Urinary bladder (tissue), 4 donors: ENCODE measurements around the gene BLNK. TPM values are rescaled to one million over a fixed set of nuclear protein-coding genes. Genes with fewer than 3 reads are reported as not detected.

Experiments used
- DNase-seq: peaks from one replicate; pipeline ENCODE4 v3.0.0-alpha.2; 2015; ENCODE audit errors: extremely low spot score
- H3K27ac ChIP-seq: one replicate; pipeline ENCODE4 v1.5.1; 2013; ENCODE audit warnings: low read depth, mild to moderate bottlenecking, moderate library complexity
- H3K36me3 ChIP-seq: one replicate; pipeline ENCODE4 v1.6.1; 2013; ENCODE audit warnings: mild to moderate bottlenecking, moderate library complexity; ENCODE audit not compliant: insufficient read depth
- H3K4me1 ChIP-seq: one replicate; pipeline ENCODE4 v1.6.1; 2013; ENCODE audit warnings: mild to moderate bottlenecking, moderate library complexity; ENCODE audit not compliant: insufficient read depth
- H3K4me3 ChIP-seq: one replicate; pipeline ENCODE4 v1.5.1; 2013; ENCODE audit warnings: low read depth, low read length
- WGBS: extraction: QIAGEN DNeasy Blood & Tissue Kit; methylation state at CpG from one replicate; pipeline ENCODE4 v1.1.7; 2013; 5-methylcytosine and 5-hydroxymethylcytosine counted together
- polyA plus RNA-seq: library from polyadenylated mRNA; stranded (reverse); fragments of 200-250 nt; gene quantifications from one replicate; pipeline ENCODE4 v1.2.3, GENCODE V29; 2013
- total RNA-seq: library from RNA; depleted of rRNA; stranded (reverse); fragments of >200 nt; gene quantifications from one replicate; pipeline ENCODE4 v1.2.3, GENCODE V29; 2014
- donor health status: healthy with polysubstance abuse.
- donor health status: healthy.

Gene BLNK
- total and polyA plus RNA-seq, 2 donors, result 1.9 to 7.3 TPM

DNA sequence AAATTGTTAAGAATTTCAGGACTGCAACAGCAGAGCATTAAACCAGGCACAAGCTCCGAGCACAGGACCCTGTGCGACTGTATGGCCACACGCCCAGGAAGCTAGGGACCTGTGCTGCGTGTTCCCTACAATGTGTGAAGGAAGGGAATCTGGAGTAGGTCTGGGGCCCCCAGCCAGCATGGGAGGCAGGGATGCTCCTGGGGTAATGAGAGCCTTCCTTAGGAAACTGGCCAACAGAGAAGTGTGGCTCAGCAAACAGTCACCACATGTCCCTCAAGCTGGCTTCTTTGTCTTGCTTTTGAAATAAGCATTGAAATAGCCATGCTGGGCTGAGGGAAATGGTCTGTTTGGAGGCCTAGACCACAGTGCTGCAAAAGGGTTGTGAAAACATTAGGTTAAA is 8.2 kb downstream of the BLNK start:
- Histone ChIP-seq H3K36me3 (no peaks in the 10 kb centered on the region), H3K27ac (no peak overlapping the region), H3K4me1 (no peaks in the 10 kb centered on the region), H3K4me3 (no peak overlapping the region)
- DNase-seq, result no peak
- 90% methylated on average over 4 of the region's 4 CpGs for WGBS

DNA sequence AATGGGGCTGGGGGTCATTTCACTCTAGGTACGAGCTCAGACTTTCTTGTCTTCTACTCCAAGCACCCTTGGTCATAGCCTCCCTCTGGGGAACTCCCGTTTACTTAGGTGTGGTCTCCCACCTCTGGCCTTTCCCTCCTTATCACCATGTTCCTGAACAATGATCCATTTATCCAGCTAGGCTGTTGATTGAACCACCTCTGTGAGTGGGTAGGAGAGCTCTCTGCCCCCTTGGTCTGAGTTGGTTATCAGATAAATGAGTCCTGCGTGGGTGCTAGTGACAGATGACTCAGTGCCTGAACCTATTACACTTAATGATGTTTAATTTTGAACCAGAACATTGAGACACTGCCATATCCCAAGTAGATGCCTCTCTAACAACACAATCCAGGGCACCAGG is 9.4 kb downstream of the BLNK start:
- Histone ChIP-seq H3K27ac (no peak overlapping the region), H3K36me3 (no peaks in the 10 kb centered on the region), H3K4me1 (no peaks in the 10 kb centered on the region), H3K4me3 (no peak overlapping the region)
- 78% methylated on average over 3 of the region's 3 CpGs for WGBS
- no peak for DNase-seq

DNA sequence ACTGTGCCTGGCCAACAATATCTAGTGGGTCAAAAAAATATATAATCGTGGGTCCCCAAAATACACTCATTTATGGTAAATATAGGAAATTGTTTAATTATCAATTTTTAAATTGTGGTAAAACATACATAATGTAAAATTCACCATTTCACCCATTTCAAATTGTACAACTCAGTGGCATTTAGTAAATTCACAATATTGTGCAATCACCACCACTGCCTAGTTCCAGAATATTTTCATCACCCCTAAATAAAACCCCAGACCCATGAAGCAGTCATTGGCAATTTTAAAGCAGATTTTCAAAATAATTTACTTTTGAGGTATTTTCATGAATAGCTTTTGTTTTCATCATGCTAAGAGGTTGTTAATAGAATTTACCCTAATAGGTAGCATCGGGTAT is 10.2 kb downstream of the BLNK start:
- Histone ChIP-seq H3K36me3 (no peaks in the 10 kb centered on the region), H3K4me1 (no peaks in the 10 kb centered on the region), H3K27ac (no peak overlapping the region), H3K4me3 (no peak overlapping the region)
- 89% methylated on average over 2 of the region's 2 CpGs for WGBS
- no peak for DNase-seq

- Histone ChIP-seq H3K4me3 (no peak overlapping the region), H3K27ac (no peak overlapping the region), H3K4me1 (no peaks in the 10 kb centered on the region), H3K36me3 (no peaks in the 10 kb centered on the region)
- DNase-seq, result no peak
- WGBS, result 61% methylated on average over 3 of the region's 3 CpGs
Measured at GRCh38 chr10:96260014-96260413, 11.4 kb downstream of the BLNK start.

DNA sequence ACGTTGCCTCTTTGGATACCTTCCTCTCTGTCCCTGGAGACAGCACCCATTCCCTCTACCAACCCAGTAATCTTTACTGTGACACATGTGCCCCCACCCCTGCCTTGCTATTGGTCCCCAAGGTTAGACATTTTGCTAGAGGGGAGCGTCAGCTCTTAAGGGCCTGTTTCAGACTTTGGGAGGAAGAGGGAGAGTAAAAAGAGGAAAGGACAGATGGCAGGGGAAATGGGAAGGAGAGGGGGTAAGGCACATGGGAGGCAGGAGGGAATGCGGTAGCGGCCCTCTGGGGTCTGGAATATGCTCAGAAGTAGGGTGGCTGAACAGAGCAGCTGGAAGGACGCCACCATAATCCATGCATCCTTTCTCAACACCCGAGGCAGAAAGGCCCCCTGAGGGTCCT is 12.2 kb downstream of the BLNK start:
- Histone ChIP-seq H3K4me1 (no peaks in the 10 kb centered on the region), H3K36me3 (no peaks in the 10 kb centered on the region), H3K27ac (no peak overlapping the region), H3K4me3 (no peak overlapping the region)
- 73% methylated on average over 6 of the region's 6 CpGs for WGBS
- DNase-seq, result no peak

DNA sequence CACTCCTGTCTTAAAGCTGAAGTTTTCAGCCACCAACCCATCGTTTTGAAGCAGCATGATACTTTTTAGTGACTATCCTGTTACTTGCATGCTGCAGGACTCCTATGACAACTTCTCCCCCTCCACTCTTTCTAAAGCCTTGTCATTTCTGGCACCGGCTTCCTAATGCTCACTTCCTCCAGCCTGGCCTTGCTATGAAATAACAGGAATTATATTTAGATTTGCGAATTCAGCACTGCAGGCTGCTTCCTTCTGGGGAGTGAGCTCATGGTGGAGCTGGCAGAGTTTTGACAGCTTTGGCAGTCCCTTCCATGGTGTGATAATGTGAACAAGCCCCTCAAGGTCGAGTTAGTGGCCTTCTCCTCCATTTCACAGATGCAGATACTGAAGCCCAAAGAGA is 13.4 kb downstream of the BLNK start:
- no peak for DNase-seq
- 38% methylated on average over 4 of the region's 4 CpGs for WGBS
- Histone ChIP-seq H3K27ac (no peak overlapping the region), H3K4me3 (no peak overlapping the region), H3K36me3 (no peaks in the 10 kb centered on the region), H3K4me1 (no peaks in the 10 kb centered on the region)

DNA sequence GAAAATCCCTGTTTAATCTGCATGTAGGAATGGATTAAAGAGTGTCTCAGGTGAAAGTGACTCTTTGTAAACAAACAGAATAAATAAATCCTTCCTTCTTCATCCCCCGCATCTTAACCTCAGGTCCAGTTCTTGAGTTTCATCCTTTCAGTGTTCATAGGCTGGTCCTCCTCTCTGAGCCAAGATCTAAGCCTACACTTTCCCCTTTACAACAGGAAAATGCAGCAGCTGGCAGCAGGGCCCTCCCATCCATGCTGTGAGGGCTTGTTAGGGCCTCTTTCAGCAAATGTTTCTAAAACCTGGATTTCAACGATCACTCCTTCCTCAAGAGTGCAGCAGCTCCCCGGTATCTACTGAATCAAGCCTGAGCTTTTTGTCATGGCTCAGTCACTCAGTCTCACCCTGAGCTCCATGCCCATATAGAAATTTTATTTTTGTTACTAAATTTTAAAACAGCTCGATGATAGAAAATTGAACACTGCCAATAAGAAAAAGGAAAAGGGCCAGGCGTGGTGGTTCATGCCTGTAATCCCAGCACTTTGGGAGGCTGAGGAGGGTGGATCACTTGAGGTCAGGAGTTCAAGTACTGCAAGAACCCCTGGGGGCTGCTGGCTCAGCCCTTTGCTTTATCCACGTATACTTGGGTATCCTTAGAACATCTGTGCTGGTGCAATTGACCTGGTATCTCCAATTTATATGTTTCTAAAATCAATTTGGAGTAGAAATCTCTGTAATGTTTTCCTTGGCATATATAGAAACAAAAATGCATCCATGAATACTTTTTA is 15.6 kb downstream of the BLNK start:
- WGBS, result 62% methylated on average over 6 of the region's 6 CpGs
- DNase-seq, result no peak
- Histone ChIP-seq H3K4me1 (no peaks in the 10 kb centered on the region), H3K4me3 (no peak overlapping the region), H3K36me3 (no peaks in the 10 kb centered on the region), H3K27ac (no peak overlapping the region)

- Histone ChIP-seq H3K36me3 (no peaks in the 10 kb centered on the region), H3K4me3 (no peak overlapping the region), H3K4me1 (no peaks in the 10 kb centered on the region), H3K27ac (no peak overlapping the region)
- 84% methylated on average over 5 of the region's 5 CpGs for WGBS
- DNase-seq, result no peak
Measured at GRCh38 chr10:96254976-96255375, 16.4 kb downstream of the BLNK start.

DNA sequence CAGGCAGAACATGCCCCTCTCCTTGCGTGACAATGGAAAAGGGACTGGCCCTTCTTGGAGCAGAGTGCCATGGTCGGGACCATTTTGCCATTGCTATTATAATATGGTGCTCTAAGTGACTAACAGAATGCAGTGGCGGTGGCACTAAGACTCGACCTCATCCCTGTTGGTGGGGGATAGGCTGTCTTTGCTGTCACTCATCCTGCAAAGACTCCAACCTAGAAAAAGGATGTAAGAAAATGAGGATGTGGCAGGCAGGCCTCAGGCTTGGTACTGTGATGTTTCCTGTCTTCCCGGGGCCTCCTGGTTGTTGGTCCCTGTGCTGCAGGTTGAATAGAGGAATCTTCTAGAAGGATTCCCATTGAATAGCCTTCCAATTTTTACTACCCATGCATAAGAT is 18.6 kb downstream of the BLNK start:
- DNase-seq, result no peak
- Histone ChIP-seq H3K36me3 (no peaks in the 10 kb centered on the region), H3K27ac (no peak overlapping the region), H3K4me3 (no peak overlapping the region), H3K4me1 (no peaks in the 10 kb centered on the region)
- 91% methylated on average over 5 of the region's 5 CpGs for WGBS

DNA sequence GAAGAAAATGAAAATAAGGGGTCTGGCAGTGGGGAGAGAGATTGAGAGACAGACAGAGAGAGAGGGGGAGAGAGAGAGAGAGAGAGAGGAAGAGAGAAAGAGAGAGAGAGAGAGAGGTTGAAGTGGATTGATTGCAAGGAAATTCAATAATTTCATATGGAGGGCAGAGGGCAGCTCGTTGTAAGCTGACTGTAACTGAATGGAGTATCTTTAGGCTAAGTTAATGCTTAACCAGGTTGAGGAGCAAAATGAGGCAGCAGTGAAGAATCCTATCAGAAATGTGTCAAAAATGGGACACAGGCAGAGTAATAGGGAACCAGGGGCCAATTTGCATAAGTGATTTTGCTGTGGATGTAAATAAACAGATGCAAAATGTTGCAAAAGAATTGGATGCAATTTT is 21.0 kb downstream of the BLNK start:
- H3K4me3 ChIP-seq, result no peak overlapping the region
- no peak overlapping the region for H3K27ac ChIP-seq
- DNase-seq, result no peak
- 50% methylated on average over 1 of the region's 1 CpG for WGBS
- H3K36me3 ChIP-seq, result no peaks in the 10 kb centered on the region
- no peaks in the 10 kb centered on the region for H3K4me1 ChIP-seq

DNA sequence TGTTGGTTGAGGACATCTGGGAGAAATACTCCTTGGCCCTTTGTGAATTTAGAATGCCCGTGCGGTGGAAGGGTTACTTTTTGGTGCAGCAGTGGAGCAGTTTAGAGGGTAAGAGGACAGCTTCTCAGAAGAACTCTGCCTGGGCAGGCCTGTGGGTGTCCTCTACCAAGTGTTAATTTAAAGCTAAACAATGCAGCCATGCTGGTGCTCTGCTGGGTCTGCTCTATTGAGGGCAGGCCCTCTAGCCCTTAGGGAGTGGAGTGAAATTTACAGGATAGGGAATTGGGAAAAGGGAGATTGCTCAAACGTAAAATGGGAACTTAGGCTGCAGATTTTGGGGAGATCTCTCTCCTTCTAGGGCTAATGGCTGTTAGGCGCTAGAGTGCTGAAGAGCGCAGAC is 22.1 kb downstream of the BLNK start:
- WGBS, result 91% methylated on average over 5 of the region's 5 CpGs
- Histone ChIP-seq H3K4me3 (no peak overlapping the region), H3K4me1 (no peaks in the 10 kb centered on the region), H3K27ac (no peak overlapping the region), H3K36me3 (no peaks in the 10 kb centered on the region)
- DNase-seq, result no peak

DNA sequence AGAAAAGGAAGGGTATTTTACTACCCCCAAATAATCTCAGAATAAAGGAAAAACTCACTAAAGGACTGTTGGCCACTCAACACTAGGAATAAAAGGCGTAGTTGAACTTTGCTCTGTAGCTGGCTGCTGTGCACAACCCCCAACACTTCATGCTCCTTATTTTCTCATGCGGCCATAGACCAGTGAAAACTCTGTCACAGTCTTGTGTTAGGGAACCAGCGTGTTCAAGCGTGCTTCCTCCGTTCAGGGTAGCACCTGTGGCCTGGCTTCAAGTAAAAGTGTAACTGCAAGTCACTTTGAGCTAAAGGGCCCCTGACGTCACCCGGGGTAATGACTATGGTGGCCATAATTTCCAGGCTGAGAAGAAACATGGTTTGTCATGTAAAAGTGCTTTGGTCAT is 27.0 kb downstream of the BLNK start:
- DNase-seq, result no peak
- Histone ChIP-seq H3K36me3 (no peaks in the 10 kb centered on the region), H3K4me1 (no peaks in the 10 kb centered on the region), H3K4me3 (no peak overlapping the region), H3K27ac (no peak overlapping the region)
- WGBS, result 85% methylated on average over 7 of the region's 7 CpGs

- 90% methylated on average over 4 of the region's 4 CpGs for WGBS
- no peak for DNase-seq
- no peaks in the 10 kb centered on the region for H3K4me1 ChIP-seq
- no peaks in the 10 kb centered on the region for H3K36me3 ChIP-seq
- no peak overlapping the region for H3K4me3 ChIP-seq
- no peak overlapping the region for H3K27ac ChIP-seq
Measured at GRCh38 chr10:96243296-96243695, 28.1 kb downstream of the BLNK start.

GRCh38 chr10:96242822-96243221 is 28.5 kb downstream of the BLNK start:
- Histone ChIP-seq H3K27ac (no peak overlapping the region), H3K4me3 (no peak overlapping the region), H3K4me1 (no peaks in the 10 kb centered on the region), H3K36me3 (no peaks in the 10 kb centered on the region)
- 72% methylated on average over 2 of the region's 2 CpGs for WGBS
- no peak for DNase-seq
